DMS53 treated with DMSO at 0.1 percent for 48 hours (cell line): ENCODE data around the gene CFAP68.
A peak's percentile ranks its signal among the peaks of the same experiment; 100 is the strongest.
"Not testable (repeated sequence)": the region's sequence is repeated elsewhere in the genome, so short reads cannot be mapped to it uniquely, and the experiment has no call there.

Experiments
- DNase-seq: peaks from one replicate; lab custom pipeline; 2025; ENCODE audit not compliant: unreplicated experiment; lab: John Stamatoyannopoulos, UW

The CFAP68 gene

GRCh38 chr11:111917312-111917711 is 38.0 kb downstream of the CFAP68 start:
- DNase-seq, result no peak

- DNase-seq, result no peak
Measured at GRCh38 chr11:111917788-111918187, 38.4 kb downstream of the CFAP68 start.

- peak; percentile 98 for DNase-seq
Measured at GRCh38 chr11:111918390-111919256, 39.3 kb downstream of the CFAP68 start, which contains the start of gene C11orf52. C11orf52 (plus strand) TSS chr11:111918913; CDS start chr11:111918973, 60 bp downstream.

GRCh38 chr11:111920908-111921307 is 41.6 kb downstream of the CFAP68 start:
- no peak for DNase-seq

- no peak for DNase-seq
Measured at GRCh38 chr11:111921541-111922230, 42.3 kb downstream of the CFAP68 start.

- DNase-seq, result no peak
Measured at GRCh38 chr11:111922803-111923202, 43.5 kb downstream of the CFAP68 start.

- DNase-seq, result no peak
Measured at GRCh38 chr11:111923351-111923788, 44.0 kb downstream of the CFAP68 start.

- no peak for DNase-seq
Measured at GRCh38 chr11:111923951-111924350, 44.6 kb downstream of the CFAP68 start.

- no peak for DNase-seq
Measured at GRCh38 chr11:111925953-111926352, 46.6 kb downstream of the CFAP68 start.

GRCh38 chr11:111926505-111927391 is 47.4 kb downstream of the CFAP68 start:
- peak; percentile 93 for DNase-seq

- no peak for DNase-seq
Measured at GRCh38 chr11:111930472-111930871, 51.1 kb downstream of the CFAP68 start.

- DNase-seq, result no peak
Measured at GRCh38 chr11:111932611-111932950, 53.2 kb downstream of the CFAP68 start.

- not testable (repeated sequence) for DNase-seq
Measured at GRCh38 chr11:111933176-111933575, 53.8 kb downstream of the CFAP68 start.

GRCh38 chr11:111933872-111934271 is 54.5 kb downstream of the CFAP68 start:
- no peak for DNase-seq

- no peak for DNase-seq
Measured at GRCh38 chr11:111934306-111934705, 55.0 kb downstream of the CFAP68 start.
